HepG2 (cell line): Measurements from ENCODE around the gene EPDR1. TPM values are rescaled to one million over a fixed set of nuclear protein-coding genes. Genes with fewer than 3 reads are reported as not detected.
A peak's percentile ranks its signal among the peaks of the same experiment; 100 is the strongest.

Experiments used
- ASH2L ChIP-seq: fragments of 300-600, 200-600 bp; sonication (generic); IDR thresholded peaks from 2 replicates; pipeline ENCODE4 v1.7.0; 2017; ENCODE audit warnings: low read depth, mild to moderate bottlenecking, moderate library complexity, mixed read lengths, low read length; ENCODE audit not compliant: insufficient read length
- GLI4 ChIP-seq: sonication (generic); formaldehyde crosslinking; IDR thresholded peaks from 2 replicates; pipeline ENCODE4 v1.5.1; 2020; ENCODE audit warnings: missing genetic modification reagents, mild to moderate bottlenecking, moderate library complexity, borderline replicate concordance
- NCOA1 ChIP-seq: sonication (generic); formaldehyde crosslinking; IDR thresholded peaks from 2 replicates; pipeline ENCODE4 v1.9.0; 2021; ENCODE audit warnings: missing genetic modification reagents
- RBM39 ChIP-seq: fragments of 200-400 bp; formaldehyde crosslinking; IDR thresholded peaks from one replicate; pipeline ENCODE4 v1.6.1; 2018; ENCODE audit warnings: antibody characterized with exemption, mild to moderate bottlenecking, low read depth, low read length; ENCODE audit not compliant: poor library complexity, severe bottlenecking
- SKI ChIP-seq: fragments of 450-650 bp; IDR thresholded peaks from one replicate; pipeline ENCODE4 v1.6.1; 2018; ENCODE audit warnings: mild to moderate bottlenecking; ENCODE audit not compliant: partially characterized antibody
- ZBTB21 ChIP-seq: sonication (generic); formaldehyde crosslinking; IDR thresholded peaks from 2 replicates; pipeline ENCODE4 v1.4.0; 2020; ENCODE audit warnings: missing genetic modification reagents
- ZBTB37 ChIP-seq: sonication (generic); formaldehyde crosslinking; IDR thresholded peaks from 2 replicates; pipeline ENCODE4 v1.4.0; 2020; ENCODE audit warnings: mild to moderate bottlenecking, missing genetic modification reagents
- ZNF354B ChIP-seq: sonication (generic); formaldehyde crosslinking; IDR thresholded peaks from 2 replicates; pipeline ENCODE4 v1.8.0; 2022; ENCODE audit warnings: mild to moderate bottlenecking, missing genetic modification reagents
- ZNF382 ChIP-seq: sonication (generic); formaldehyde crosslinking; IDR thresholded peaks from 2 replicates; pipeline ENCODE4 v1.5.0; 2020; ENCODE audit warnings: missing genetic modification reagents, mild to moderate bottlenecking, borderline replicate concordance
- ZNF446 ChIP-seq: sonication (generic); formaldehyde crosslinking; IDR thresholded peaks from 2 replicates; pipeline ENCODE4 v1.5.0; 2020; ENCODE audit warnings: mild to moderate bottlenecking, missing genetic modification reagents
- polyA plus RNA-seq, 8 experiments: library from polyadenylated mRNA; depleted of rRNA in 3 of 8; stranded (reverse) in 7 of 8; unstranded in 1 of 8; fragments of >200 nt; fragmentation: Illumina TruSeq in 4 of 8; extraction: Trizol in 4 of 8; gene quantifications; 2 replicates each; pipeline versions ENCODE4 v1.2.1 to v1.2.3, GENCODE V29; 2011 to 2016; ENCODE audit warnings: low read depth in 4 of 8, missing spikeins in 1 of 8, mixed read lengths in 1 of 8; ENCODE audit not compliant: insufficient read depth in 1 of 8
- total RNA-seq, 5 experiments: library from RNA; depleted of rRNA; stranded (reverse); fragments of >200 nt; fragmentation: Illumina TruSeq; extraction: Trizol; gene quantifications; 2 replicates each; pipeline ENCODE4 v1.2.3, GENCODE V29; 2016; ENCODE audit warnings: low read depth in 1 of 5
- TF ChIP-seq, protein P1 (sequence below): sonication (generic); formaldehyde crosslinking; IDR thresholded peaks from 2 replicates; pipeline ENCODE4 v1.9.0; 2022; ENCODE audit warnings: missing genetic modification reagents, mild to moderate bottlenecking, borderline replicate concordance

EPDR1 gene
- total and polyA plus RNA-seq, 2 of the 13 experiments (the other 11 are each of a cell fraction or from before 2014, with no cell fraction given): 38.3 to 50.2 TPM

- TF ChIP-seq ZNF354B (no peak), ZBTB37 (CRISPR knock-in tag) (0 out of 2 replicates have a peak, but pooled peaks have one; percentile 40), ZNF382 (no peak), ZBTB21 (CRISPR knock-in tag) (no peak), RBM39 (peak; percentile 93), SKI (no peak), GLI4 (CRISPR knock-in tag) (0 out of 2 replicates have a peak, but pooled peaks have one; percentile 63), ZNF446 (peak; percentile 80; the same call in 1 of the 2 replicates), ASH2L (peak; percentile 64), NCOA1 (CRISPR knock-in tag) (no peak)
- TF ChIP-seq, protein P1, sequence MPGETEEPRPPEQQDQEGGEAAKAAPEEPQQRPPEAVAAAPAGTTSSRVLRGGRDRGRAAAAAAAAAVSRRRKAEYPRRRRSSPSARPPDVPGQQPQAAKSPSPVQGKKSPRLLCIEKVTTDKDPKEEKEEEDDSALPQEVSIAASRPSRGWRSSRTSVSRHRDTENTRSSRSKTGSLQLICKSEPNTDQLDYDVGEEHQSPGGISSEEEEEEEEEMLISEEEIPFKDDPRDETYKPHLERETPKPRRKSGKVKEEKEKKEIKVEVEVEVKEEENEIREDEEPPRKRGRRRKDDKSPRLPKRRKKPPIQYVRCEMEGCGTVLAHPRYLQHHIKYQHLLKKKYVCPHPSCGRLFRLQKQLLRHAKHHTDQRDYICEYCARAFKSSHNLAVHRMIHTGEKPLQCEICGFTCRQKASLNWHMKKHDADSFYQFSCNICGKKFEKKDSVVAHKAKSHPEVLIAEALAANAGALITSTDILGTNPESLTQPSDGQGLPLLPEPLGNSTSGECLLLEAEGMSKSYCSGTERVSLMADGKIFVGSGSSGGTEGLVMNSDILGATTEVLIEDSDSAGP (CRISPR knock-in tag): peak; percentile 88; the same call in 1 of the 2 replicates
- TF ChIP-seq, all 625 proteins: peak for 222
Measured at GRCh38 chr7:37920849-37921805, 687 bp downstream of the EPDR1 start (continued).
